K562 (cell line): Measurements from ENCODE around the gene CXCR6. TPM values are rescaled to one million over a fixed set of nuclear protein-coding genes. Genes with fewer than 3 reads are reported as not detected.

Experiments
- ATAC-seq: fragments of 200-7000 bp; cut with Tn5 transposase; 3 replicates; pipeline ENCODE4 v1.9.1; 2020; ENCODE audit warnings: moderate library complexity
- BruUV-seq: library from RNA; stranded (reverse); fragments of 400-500 nt; replicated peaks from 2 replicates; lab custom pipeline; 2021; lab: Mats Ljungman, UMichigan
- CTCF ChIA-PET: fragments of 300-600 bp; formaldehyde crosslinking; extraction: SDS; loops from one replicate; lab custom pipeline; 2021; ENCODE audit warnings: low intra/inter-chr PET ratio; lab: Yijun Ruan, JAX
- POLR2A ChIA-PET: fragments of 300-600, 350-650 bp; sonication (Branson Sonifier 250); formaldehyde crosslinking; extraction: SDS; loops from one replicate; lab custom pipeline; 2021; ENCODE audit warnings: antibody characterized with exemption, inconsistent platforms; lab: Yijun Ruan, JAX
- DNase-seq, 4 experiments: peaks; one replicate each; pipeline versions ENCODE4 v3.0.0 to v3.0.0-alpha.2; 2011 to 2018; ENCODE audit warnings: low spot score in 3 of 4, mixed read lengths in 3 of 4; ENCODE audit errors: extremely low read depth in 1 of 4
- FAIRE-seq: peaks from 2 replicates; lab custom pipeline; 2011; peaks lifted over from hg19 to GRCh38; lab: Jason Lieb, UNC
- H2AFZ ChIP-seq: 2 replicates; pipeline ENCODE4 v1.6.0; 2011; ENCODE audit warnings: low read depth, low read length, control low read depth, inconsistent platforms
- H3K27ac ChIP-seq: fragments of 200-600 bp; 3 replicates; pipeline ENCODE4 v1.8.0; 2011; ENCODE audit warnings: low read depth, mild to moderate bottlenecking, control low read depth, inconsistent platforms, low read length, moderate library complexity, mixed read lengths; ENCODE audit errors: extremely low read depth
- H3K27me3 ChIP-seq, 2 experiments: fragments of 300-600 bp in 1 of 2; 2 replicates in 1 of 2; 3 replicates in 1 of 2; pipeline versions ENCODE4 v1.6.0 to v1.8.0; 2011; ENCODE audit warnings: inconsistent platforms in 2 of 2, low read length in 2 of 2, mild to moderate bottlenecking in 1 of 2, mixed read lengths in 1 of 2, moderate library complexity in 1 of 2; ENCODE audit not compliant: control insufficient read depth in 2 of 2, insufficient read depth in 2 of 2
- H3K36me3 ChIP-seq: fragments of 300-600 bp; 3 replicates; pipeline ENCODE4 v1.8.0; 2011; ENCODE audit warnings: mild to moderate bottlenecking, low read length, inconsistent platforms; ENCODE audit not compliant: control insufficient read depth, insufficient read depth
- H3K4me1 ChIP-seq, 2 experiments: fragments of 200-600 bp in 1 of 2; replicated peaks in 1 of 2; 2 replicates in 1 of 2; 3 replicates in 1 of 2; pipeline versions ENCODE4 v1.5.1 to v1.8.0; 2011; ENCODE audit warnings: inconsistent platforms in 2 of 2, low read length in 2 of 2, mild to moderate bottlenecking in 1 of 2, mixed read lengths in 1 of 2, moderate library complexity in 1 of 2; ENCODE audit not compliant: control insufficient read depth in 2 of 2, insufficient read depth in 2 of 2
- H3K4me2 ChIP-seq: 2 replicates; pipeline ENCODE4 v1.6.1; 2011; ENCODE audit warnings: low read length, control low read depth, inconsistent platforms, mixed read lengths; ENCODE audit not compliant: insufficient read depth
- H3K4me3 ChIP-seq: fragments of 200-600 bp; sonication (generic), shearing (Covaris generic); 2 replicates; pipeline ENCODE4 v1.5.1; 2016; ENCODE audit warnings: control low read depth, inconsistent platforms
- H3K79me2 ChIP-seq: fragments of 200-600 bp; 3 replicates; pipeline ENCODE4 v1.8.0; 2011; ENCODE audit warnings: low read length, inconsistent platforms; ENCODE audit not compliant: control insufficient read depth, insufficient read depth
- H3K9ac ChIP-seq, 2 experiments: 2 replicates each; pipeline versions ENCODE4 v1.6.0 to v1.6.1; 2011; ENCODE audit warnings: low read depth in 2 of 2, low read length in 2 of 2, control low read depth in 1 of 2, inconsistent platforms in 1 of 2, mild to moderate bottlenecking in 1 of 2, mixed read lengths in 1 of 2; ENCODE audit not compliant: insufficient read depth in 1 of 2
- H3K9me1 ChIP-seq: one replicate; pipeline ENCODE4 v1.6.0; 2011; ENCODE audit warnings: inconsistent platforms, mild to moderate bottlenecking, low read length, moderate library complexity; ENCODE audit not compliant: control insufficient read depth, insufficient read depth
- H3K9me3 ChIP-seq: replicated peaks from 2 replicates; pipeline ENCODE4 v1.5.1; 2011; ENCODE audit warnings: low read depth, low read length, inconsistent platforms; ENCODE audit not compliant: control insufficient read depth, insufficient read depth
- H4K20me1 ChIP-seq: replicated peaks from 2 replicates; pipeline ENCODE4 v1.6.1; 2011; ENCODE audit warnings: low read length, inconsistent platforms, mixed read lengths; ENCODE audit not compliant: control insufficient read depth, insufficient read depth
- EP300 ChIP-seq: IDR thresholded peaks from 2 replicates; pipeline ENCODE4 v1.6.1; 2012; ENCODE audit warnings: low read length, improper control_type of control experiment
- HLTF ChIP-seq: fragments of 450-650 bp; IDR thresholded peaks from 2 replicates; pipeline ENCODE4 v1.6.1; 2016
- KAT7 ChIP-seq: sonication (generic); formaldehyde crosslinking; IDR thresholded peaks from 2 replicates; pipeline ENCODE4 v1.8.0; 2022; ENCODE audit warnings: missing genetic modification reagents, mild to moderate bottlenecking, borderline replicate concordance
- KDM2B ChIP-seq: fragments of 250-450 bp; sonication (Bioruptor Pico); IDR thresholded peaks from 2 replicates; pipeline ENCODE4 v1.8.0; 2021; ENCODE audit warnings: mild to moderate bottlenecking, moderate library complexity
- KDM5B ChIP-seq: fragments of 200-600 bp; sonication (generic); IDR thresholded peaks from 2 replicates; pipeline ENCODE4 v1.6.1; 2012; ENCODE audit warnings: low read depth, mild to moderate bottlenecking, moderate library complexity, low read length, control low read depth, inconsistent platforms; ENCODE audit not compliant: insufficient replicate concordance
- MCM3 ChIP-seq: fragments of 450-650 bp; IDR thresholded peaks from 2 replicates; pipeline ENCODE4 v1.6.1; 2016
- NR2F6 ChIP-seq: fragments of 450-650 bp; formaldehyde crosslinking; IDR thresholded peaks from 2 replicates; pipeline ENCODE4 v1.4.0; 2020; ENCODE audit warnings: mild to moderate bottlenecking
- PTTG1 ChIP-seq: fragments of 450-650 bp; IDR thresholded peaks from 2 replicates; pipeline ENCODE4 v1.6.1; 2016; ENCODE audit warnings: low read depth, mild to moderate bottlenecking, missing genetic modification characterization, missing compliant biosample characterization
- WHSC1 ChIP-seq: IDR thresholded peaks from one replicate; pipeline ENCODE4 v1.6.1; 2012; ENCODE audit warnings: low read length, control low read depth, inconsistent platforms
- ZNF3 ChIP-seq: fragments of 250-450 bp; sonication (Bioruptor Pico); IDR thresholded peaks from 2 replicates; pipeline ENCODE4 v1.5.0; 2021; ENCODE audit warnings: mild to moderate bottlenecking, moderate library complexity
- ZNF586 ChIP-seq: fragments of 450-650 bp; formaldehyde crosslinking; conservative IDR thresholded peaks from 2 replicates; pipeline ENCODE4 v1.4.0; 2020; ENCODE audit warnings: mild to moderate bottlenecking, moderate library complexity
- WGBS: fragments of 100-300 bp; shearing (Covaris generic); methylation state at CpG from one replicate; pipeline ENCODE4 v1.1.6; 2016; ENCODE audit warnings: low coverage, mixed read lengths; ENCODE audit not compliant: insufficient coverage; ENCODE audit errors: missing lambda C conversion rate; 5-methylcytosine and 5-hydroxymethylcytosine counted together
- in situ Hi-C: fragments of 300-500 bp; cut with MboI; formaldehyde crosslinking; loops from 4 replicates; pipeline ENCODE4 v1.15.0; 2018; ENCODE audit warnings: inconsistent platforms, mixed read lengths
- intact Hi-C: fragments of 100-400 bp; cut with micrococcal nuclease; formaldehyde crosslinking; loops from 2 replicates; pipeline ENCODE4 v1.14.2; 2022
- polyA plus RNA-seq, 8 experiments: library from polyadenylated mRNA; depleted of rRNA in 4 of 8; stranded (reverse) in 5 of 8; unstranded in 3 of 8; fragments of >200 nt; fragmentation: Nextera tagmentation in 2 of 8; fragmentation: Illumina TruSeq in 1 of 8; extraction: Ambion mirVana in 2 of 8; extraction: Trizol in 1 of 8; gene quantifications; 2 replicates each; pipeline versions ENCODE4 v1.2.1 to v1.2.3, GENCODE V29; 2011 to 2014; ENCODE audit warnings: inconsistent platforms in 1 of 8, missing spikeins in 1 of 8
- total RNA-seq, 7 experiments: library from RNA; depleted of rRNA in 6 of 7; stranded (reverse); fragments of >200 nt in 6 of 7; fragmentation: Illumina TruSeq in 2 of 7; extraction: Trizol in 2 of 7; gene quantifications; 2 replicates each; pipeline versions ENCODE4 v1.2.1 to v1.2.3, GENCODE V29; 2011 to 2021; ENCODE audit warnings: low replicate concordance in 1 of 7
- TF ChIP-seq, protein P1 (sequence below), 2 experiments: IDR thresholded peaks; 2 replicates each; pipeline ENCODE4 v1.6.1; 2012; ENCODE audit warnings: improper control_type of control experiment in 2 of 2, low read depth in 2 of 2, low read length in 2 of 2, borderline replicate concordance in 1 of 2

Gene CXCR6
- total and polyA plus RNA-seq, 9 of the 15 experiments (the other 6 are each of a cell fraction or from before 2014, with no cell fraction given), result 0.28 TPM; not detected in 8

- H3K27ac ChIP-seq, result no peak overlapping the region
- no peak overlapping the region for H3K4me3 ChIP-seq
- no peaks in the 10 kb centered on the region for H3K79me2 ChIP-seq
- no peaks in the 10 kb centered on the region for H3K9me3 ChIP-seq
- H3K4me1 ChIP-seq, result no peaks in the 10 kb centered on the region
- no TSS peak for BruUV-seq
- in situ Hi-C loops, result loop anchor here (5.0 kb wide), 2 partner anchors 179 to 424 kb away; no protein-coding TSS in a partner anchor
- no peak overlapping the region for H3K9ac ChIP-seq
- ATAC-seq, result no peak
- TF ChIP-seq NR2F6 (CRISPR knock-in tag) (no peak), KDM2B (CRISPR knock-in tag) (no peak), EP300 (no peak), KAT7 (no peak), PTTG1 (tag) (no peak), KDM5B (no peak), HLTF (no peak), ZNF586 (CRISPR knock-in tag) (no peak), WHSC1 (no peak), ZNF3 (no peak), MCM3 (no peak)
- TF ChIP-seq, protein P1, sequence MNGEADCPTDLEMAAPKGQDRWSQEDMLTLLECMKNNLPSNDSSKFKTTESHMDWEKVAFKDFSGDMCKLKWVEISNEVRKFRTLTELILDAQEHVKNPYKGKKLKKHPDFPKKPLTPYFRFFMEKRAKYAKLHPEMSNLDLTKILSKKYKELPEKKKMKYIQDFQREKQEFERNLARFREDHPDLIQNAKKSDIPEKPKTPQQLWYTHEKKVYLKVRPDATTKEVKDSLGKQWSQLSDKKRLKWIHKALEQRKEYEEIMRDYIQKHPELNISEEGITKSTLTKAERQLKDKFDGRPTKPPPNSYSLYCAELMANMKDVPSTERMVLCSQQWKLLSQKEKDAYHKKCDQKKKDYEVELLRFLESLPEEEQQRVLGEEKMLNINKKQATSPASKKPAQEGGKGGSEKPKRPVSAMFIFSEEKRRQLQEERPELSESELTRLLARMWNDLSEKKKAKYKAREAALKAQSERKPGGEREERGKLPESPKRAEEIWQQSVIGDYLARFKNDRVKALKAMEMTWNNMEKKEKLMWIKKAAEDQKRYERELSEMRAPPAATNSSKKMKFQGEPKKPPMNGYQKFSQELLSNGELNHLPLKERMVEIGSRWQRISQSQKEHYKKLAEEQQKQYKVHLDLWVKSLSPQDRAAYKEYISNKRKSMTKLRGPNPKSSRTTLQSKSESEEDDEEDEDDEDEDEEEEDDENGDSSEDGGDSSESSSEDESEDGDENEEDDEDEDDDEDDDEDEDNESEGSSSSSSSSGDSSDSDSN (IDR thresholded peaks at IDR 0.05; ENCODE audit: borderline replicate concordance in 1 of 2, low read depth in 2 of 2, low read length in 2 of 2), result no peak
- H3K27me3 ChIP-seq, result no peaks in the 10 kb centered on the region
- intact Hi-C loops, result loop anchor here (10.0 kb wide), 1 partner anchor 897 kb away; no protein-coding TSS in a partner anchor
- peaks cover 93% of the 10 kb centered on the region for H3K36me3 ChIP-seq
- 75% methylated on average over 6 of the region's 6 CpGs for WGBS
- POLR2A ChIA-PET, result interaction anchor here (1.0 to 1.2 kb wide), 2 partner anchors 9 to 12 kb away, joined by 3 to 5 read pairs; no protein-coding TSS in a partner anchor
- no peak for FAIRE-seq
- CTCF ChIA-PET, result no interaction called here
- peaks cover 3% of the 10 kb centered on the region for H3K9me1 ChIP-seq
- no peak for DNase-seq
- no peaks in the 10 kb centered on the region for H4K20me1 ChIP-seq
- no peak overlapping the region for H3K4me2 ChIP-seq
- no peak overlapping the region for H2AFZ ChIP-seq
Measured at GRCh38 chr3:45931496-45931895, 11.8 kb upstream of the CXCR6 start.
